Measurements from ENCODE around the gene KIF16B.

KIF16B gene

GRCh38 chr20:16573001-16573965, at the start of gene KIF16B:
Gene KIF16B, minus strand, starts transcription at chr20:16573448. Its CDS starts 173 bp downstream, at chr20:16573275.
- TF ChIP-seq CTCF (IDR thresholded peaks at IDR 0.05; ENCODE audit: insufficient read depth, missing control alignments), result no peak
- FAIRE-seq, result no peak
- DNase-seq (ENCODE audit: insufficient read length, low spot score), result peak; percentile 25

GRCh38 chr20:16622501-16622900, 49.3 kb upstream of the KIF16B start:
- TF ChIP-seq CTCF (IDR thresholded peaks at IDR 0.05; ENCODE audit: insufficient read depth, missing control alignments), result no peak
- FAIRE-seq (no peak), DNase-seq (ENCODE audit: insufficient read length, low spot score) (no peak)

- FAIRE-seq (no peak), DNase-seq (ENCODE audit: insufficient read length, low spot score) (no peak)
- no peak for TF ChIP-seq CTCF (IDR thresholded peaks at IDR 0.05; ENCODE audit: insufficient read depth, missing control alignments)
These were observed 48.3 kb upstream of the KIF16B start for GRCh38 chr20:16621435-16622141.

GRCh38 chr20:16620961-16621360, 47.7 kb upstream of the KIF16B start:
- no peak for TF ChIP-seq CTCF (IDR thresholded peaks at IDR 0.05; ENCODE audit: insufficient read depth, missing control alignments)
- no peak for DNase-seq (ENCODE audit: insufficient read length, low spot score)
- no peak for FAIRE-seq

- FAIRE-seq (no peak), DNase-seq (ENCODE audit: insufficient read length, low spot score) (no peak)
- TF ChIP-seq CTCF (IDR thresholded peaks at IDR 0.05; ENCODE audit: insufficient read depth, missing control alignments), result no peak
These were observed 46.7 kb upstream of the KIF16B start for GRCh38 chr20:16619953-16620352.

GRCh38 chr20:16617056-16617455, 43.8 kb upstream of the KIF16B start:
- no peak for TF ChIP-seq CTCF (IDR thresholded peaks at IDR 0.05; ENCODE audit: insufficient read depth, missing control alignments)
- no peak for DNase-seq (ENCODE audit: insufficient read length, low spot score)
- FAIRE-seq, result no peak
